Measurements from ENCODE around the gene ABHD12B. TPM values are rescaled to one million over a fixed set of nuclear protein-coding genes. Genes with fewer than 3 reads are reported as not detected.

ABHD12B gene
- polyA plus RNA-seq, 1 of the 3 experiments (the other 2 are of a cell fraction), result not detected

DNA sequence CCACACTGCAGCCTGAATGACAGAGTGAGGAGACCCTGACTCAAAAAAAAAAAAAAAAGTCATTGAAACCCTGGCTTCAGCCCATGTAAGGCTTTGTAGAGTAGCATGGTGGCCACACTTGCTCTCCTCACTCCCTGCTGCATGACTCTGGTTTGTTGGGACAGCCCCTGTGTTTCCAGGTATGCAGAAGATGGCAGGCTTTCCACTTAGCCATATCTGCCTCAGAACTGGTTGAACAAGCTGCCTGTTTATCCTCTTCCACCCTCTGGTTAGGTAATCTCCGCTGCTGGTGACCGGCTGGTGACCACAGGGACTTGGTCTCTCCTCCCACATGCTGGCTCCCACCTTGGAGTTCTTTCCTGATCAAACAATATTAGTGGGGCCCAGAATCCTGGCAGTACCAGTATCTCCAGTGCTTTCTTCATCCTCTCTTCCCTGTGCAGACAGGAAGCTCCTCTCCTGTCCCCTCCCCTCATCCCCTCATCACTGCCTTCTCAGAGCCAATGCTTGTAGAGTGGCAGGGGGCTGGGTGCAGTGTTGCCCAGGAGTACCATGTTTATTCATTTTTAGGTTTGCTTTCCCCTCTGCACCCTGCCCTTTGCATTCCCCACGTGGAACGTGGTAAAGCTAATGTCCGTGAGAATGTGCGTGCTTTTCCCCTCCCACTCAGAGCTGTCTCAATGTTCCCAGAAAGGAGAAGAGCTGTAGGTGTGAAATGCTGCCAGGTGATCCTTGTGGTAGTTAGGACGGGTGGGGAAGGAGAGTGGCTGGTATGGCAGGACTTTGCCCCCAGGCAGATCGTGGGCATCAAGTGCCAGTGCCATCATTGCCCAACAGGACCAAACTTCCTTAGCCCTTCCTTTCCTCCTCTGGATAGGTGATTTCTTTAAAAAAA, 11.3 kb downstream of the ABHD12B start:
- H2AFZ ChIP-seq (ENCODE audit: low read depth), result no peak overlapping the region
- H4K20me1 ChIP-seq (ENCODE audit: insufficient read depth), result no peaks in the 10 kb centered on the region
- no peaks in the 10 kb centered on the region for H3K9me2 ChIP-seq
- H3K79me2 ChIP-seq (ENCODE audit: insufficient read depth), result no peaks in the 10 kb centered on the region
- H3K4me2 ChIP-seq, result no peak overlapping the region
- H3K4me1 ChIP-seq (ENCODE audit: control insufficient read depth in 1 of 2, insufficient read depth in 2 of 2, low read depth in 1 of 2, low read length in 1 of 2), result peaks cover 0 to 2% of the 10 kb centered on the region in 2 experiments; a peak in 2 of 4 replicates
- H3K36me3 ChIP-seq (replicated peaks in 1 of 2; ENCODE audit: control insufficient read depth in 1 of 2, insufficient read depth in 2 of 2, low read length in 1 of 2), result no peaks in the 10 kb centered on the region
- no peak for TF ChIP-seq POLR2AphosphoS5 (IDR thresholded peaks at IDR 0.05; ENCODE audit: low read depth, low read length)
- no peak for TF ChIP-seq RAD21 (IDR thresholded peaks at IDR 0.05; ENCODE audit: low read length)
- TF ChIP-seq, protein P1, sequence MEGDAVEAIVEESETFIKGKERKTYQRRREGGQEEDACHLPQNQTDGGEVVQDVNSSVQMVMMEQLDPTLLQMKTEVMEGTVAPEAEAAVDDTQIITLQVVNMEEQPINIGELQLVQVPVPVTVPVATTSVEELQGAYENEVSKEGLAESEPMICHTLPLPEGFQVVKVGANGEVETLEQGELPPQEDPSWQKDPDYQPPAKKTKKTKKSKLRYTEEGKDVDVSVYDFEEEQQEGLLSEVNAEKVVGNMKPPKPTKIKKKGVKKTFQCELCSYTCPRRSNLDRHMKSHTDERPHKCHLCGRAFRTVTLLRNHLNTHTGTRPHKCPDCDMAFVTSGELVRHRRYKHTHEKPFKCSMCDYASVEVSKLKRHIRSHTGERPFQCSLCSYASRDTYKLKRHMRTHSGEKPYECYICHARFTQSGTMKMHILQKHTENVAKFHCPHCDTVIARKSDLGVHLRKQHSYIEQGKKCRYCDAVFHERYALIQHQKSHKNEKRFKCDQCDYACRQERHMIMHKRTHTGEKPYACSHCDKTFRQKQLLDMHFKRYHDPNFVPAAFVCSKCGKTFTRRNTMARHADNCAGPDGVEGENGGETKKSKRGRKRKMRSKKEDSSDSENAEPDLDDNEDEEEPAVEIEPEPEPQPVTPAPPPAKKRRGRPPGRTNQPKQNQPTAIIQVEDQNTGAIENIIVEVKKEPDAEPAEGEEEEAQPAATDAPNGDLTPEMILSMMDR (IDR thresholded peaks at IDR 0.05), result no peak
- TF ChIP-seq FOXM1 (IDR thresholded peaks at IDR 0.05; ENCODE audit: low read depth), result no peak
- TF ChIP-seq CHD2 (IDR thresholded peaks at IDR 0.05; ENCODE audit: low read length, partially characterized antibody), result no peak
- TF ChIP-seq MXI1 (IDR thresholded peaks at IDR 0.05; ENCODE audit: low read depth, low read length), result no peak
- TF ChIP-seq EP300 (IDR thresholded peaks at IDR 0.05; ENCODE audit: borderline replicate concordance in 1 of 2, low read depth in 1 of 2, low read length in 1 of 2), result no peak
- TF ChIP-seq ELF1 (IDR thresholded peaks at IDR 0.05), result no peak
- TF ChIP-seq FOXJ3 (CRISPR knock-in tag; IDR thresholded peaks at IDR 0.05), result no peak
- TF ChIP-seq TCF12 (IDR thresholded peaks at IDR 0.05), result no peak
- POLR2A ChIA-PET, result no interaction called here
- H3K4me3 ChIP-seq (ENCODE audit: low read depth in 2 of 2, low read length in 1 of 2), result no peak overlapping the region
- no peak overlapping the region for H3K27ac ChIP-seq (ENCODE audit: low read depth in 2 of 2, low read length in 1 of 2)
- 88% methylated on average over 8 of the region's 8 CpGs for WGBS (ENCODE audit: low lambda C conversion rate)
- no peaks in the 10 kb centered on the region for H3F3A ChIP-seq (replicated peaks; ENCODE audit: insufficient read depth)
- H3K9ac ChIP-seq, result no peak overlapping the region
- no peaks in the 10 kb centered on the region for H3K9me3 ChIP-seq
- CTCF ChIA-PET, result interaction anchor here (1.0 to 1.4 kb wide), 2 partner anchors 23 to 26 kb away, joined by 3 to 4 read pairs; no protein-coding TSS in a partner anchor
- no peak for DNase-seq
- no peaks in the 10 kb centered on the region for H3K27me3 ChIP-seq (ENCODE audit: insufficient read depth)

DNA sequence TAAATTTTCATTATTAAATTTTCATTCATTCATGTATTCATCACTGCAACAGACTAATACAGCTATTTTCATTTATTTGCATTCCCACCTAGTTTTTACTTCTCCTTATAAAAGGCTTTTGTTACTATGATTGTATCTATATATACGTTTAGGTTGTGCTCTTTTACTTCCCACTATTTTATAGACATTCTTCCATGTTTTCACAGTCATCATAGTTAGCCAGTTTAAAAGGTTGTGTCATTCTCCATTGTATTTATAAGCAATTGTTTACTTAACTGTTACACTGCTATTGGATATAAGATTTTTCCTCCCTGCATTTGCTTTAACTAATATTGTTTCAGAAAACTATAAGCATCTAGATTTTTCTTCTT, 12.0 kb downstream of the ABHD12B start:
- Histone ChIP-seq H3F3A (replicated peaks; ENCODE audit: insufficient read depth) (no peaks in the 10 kb centered on the region), H2AFZ (ENCODE audit: low read depth) (no peak overlapping the region), H3K4me1 (ENCODE audit: control insufficient read depth in 1 of 2, insufficient read depth in 2 of 2, low read depth in 1 of 2, low read length in 1 of 2) (peaks cover 0 to 2% of the 10 kb centered on the region in 2 experiments; a peak in 2 of 4 replicates), H3K4me2 (no peak overlapping the region), H3K79me2 (ENCODE audit: insufficient read depth) (no peaks in the 10 kb centered on the region), H3K36me3 (replicated peaks in 1 of 2; ENCODE audit: control insufficient read depth in 1 of 2, insufficient read depth in 2 of 2, low read length in 1 of 2) (no peaks in the 10 kb centered on the region), H4K20me1 (ENCODE audit: insufficient read depth) (no peaks in the 10 kb centered on the region), H3K27ac (ENCODE audit: low read depth in 2 of 2, low read length in 1 of 2) (no peak overlapping the region), H3K27me3 (ENCODE audit: insufficient read depth) (no peaks in the 10 kb centered on the region), H3K9me2 (no peaks in the 10 kb centered on the region), H3K9me3 (no peaks in the 10 kb centered on the region), H3K4me3 (ENCODE audit: low read depth in 2 of 2, low read length in 1 of 2) (no peak overlapping the region), H3K9ac (no peak overlapping the region)
- DNase-seq, result no peak
- CTCF ChIA-PET, result interaction anchor here (0.8 to 1.4 kb wide), 3 partner anchors 12 to 28 kb away, joined by 3 to 4 read pairs (median 4); partner anchors contain the start of gene ABHD12B
- POLR2A ChIA-PET, result no interaction called here
- 94% methylated on average over 1 of the region's 1 CpG for WGBS (ENCODE audit: low lambda C conversion rate)
- TF ChIP-seq TAF1 (IDR thresholded peaks at IDR 0.05; ENCODE audit: borderline replicate concordance, low read depth, low read length) (no peak), GATA2 (CRISPR knock-in tag; IDR thresholded peaks at IDR 0.05) (no peak), RXRA (IDR thresholded peaks at IDR 0.05; ENCODE audit: borderline replicate concordance, low read depth) (no peak), RCOR1 (IDR thresholded peaks at IDR 0.05; ENCODE audit: low read length) (no peak), EZH2phosphoT487 (IDR thresholded peaks at IDR 0.05; ENCODE audit: borderline replicate concordance, low read depth) (no peak), NFIC (IDR thresholded peaks at IDR 0.05; ENCODE audit: borderline replicate concordance) (no peak), TEAD4 (IDR thresholded peaks at IDR 0.05; ENCODE audit: borderline replicate concordance, insufficient read depth) (no peak)
- TF ChIP-seq, protein P2, sequence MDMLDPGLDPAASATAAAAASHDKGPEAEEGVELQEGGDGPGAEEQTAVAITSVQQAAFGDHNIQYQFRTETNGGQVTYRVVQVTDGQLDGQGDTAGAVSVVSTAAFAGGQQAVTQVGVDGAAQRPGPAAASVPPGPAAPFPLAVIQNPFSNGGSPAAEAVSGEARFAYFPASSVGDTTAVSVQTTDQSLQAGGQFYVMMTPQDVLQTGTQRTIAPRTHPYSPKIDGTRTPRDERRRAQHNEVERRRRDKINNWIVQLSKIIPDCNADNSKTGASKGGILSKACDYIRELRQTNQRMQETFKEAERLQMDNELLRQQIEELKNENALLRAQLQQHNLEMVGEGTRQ (IDR thresholded peaks at IDR 0.05; ENCODE audit: borderline replicate concordance, low read depth, low read length), result no peak
- TF ChIP-seq, protein P3, sequence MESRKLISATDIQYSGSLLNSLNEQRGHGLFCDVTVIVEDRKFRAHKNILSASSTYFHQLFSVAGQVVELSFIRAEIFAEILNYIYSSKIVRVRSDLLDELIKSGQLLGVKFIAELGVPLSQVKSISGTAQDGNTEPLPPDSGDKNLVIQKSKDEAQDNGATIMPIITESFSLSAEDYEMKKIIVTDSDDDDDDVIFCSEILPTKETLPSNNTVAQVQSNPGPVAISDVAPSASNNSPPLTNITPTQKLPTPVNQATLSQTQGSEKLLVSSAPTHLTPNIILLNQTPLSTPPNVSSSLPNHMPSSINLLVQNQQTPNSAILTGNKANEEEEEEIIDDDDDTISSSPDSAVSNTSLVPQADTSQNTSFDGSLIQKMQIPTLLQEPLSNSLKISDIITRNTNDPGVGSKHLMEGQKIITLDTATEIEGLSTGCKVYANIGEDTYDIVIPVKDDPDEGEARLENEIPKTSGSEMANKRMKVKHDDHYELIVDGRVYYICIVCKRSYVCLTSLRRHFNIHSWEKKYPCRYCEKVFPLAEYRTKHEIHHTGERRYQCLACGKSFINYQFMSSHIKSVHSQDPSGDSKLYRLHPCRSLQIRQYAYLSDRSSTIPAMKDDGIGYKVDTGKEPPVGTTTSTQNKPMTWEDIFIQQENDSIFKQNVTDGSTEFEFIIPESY (IDR thresholded peaks at IDR 0.05; ENCODE audit: borderline replicate concordance, low read depth), result no peak
